AG04450 (cell line): Measurements from ENCODE around the gene TSPEAR. TPM values are rescaled to one million over a fixed set of nuclear protein-coding genes. Genes with fewer than 3 reads are reported as not detected.

Source experiments
- CTCF ChIA-PET: fragments of 300-600, 350-600 bp; formaldehyde crosslinking; extraction: SDS; loops from one replicate; lab custom pipeline; 2022; ENCODE audit warnings: antibody characterized with exemption, inconsistent platforms; lab: Charles Lee
- POLR2A ChIA-PET: fragments of 350-600 bp; formaldehyde crosslinking; extraction: SDS; loops from one replicate; lab custom pipeline; 2021; ENCODE audit warnings: antibody characterized with exemption, inconsistent platforms; lab: Yijun Ruan, JAX
- DNase-seq: peaks from one replicate; pipeline ENCODE4 v3.0.0-alpha.2; 2011; ENCODE audit warnings: low read depth, low spot score
- H3K27ac ChIP-seq: one replicate; pipeline ENCODE4 v1.5.1; 2012; ENCODE audit warnings: low read depth, low read length, control low read depth
- H3K27me3 ChIP-seq: one replicate; pipeline ENCODE4 v1.6.0; 2012; ENCODE audit warnings: low read length; ENCODE audit not compliant: control insufficient read depth, insufficient read depth
- H3K4me3 ChIP-seq: 2 replicates; pipeline ENCODE4 v1.5.1; 2011; ENCODE audit warnings: mild to moderate bottlenecking, low read depth, low read length, control low read depth
- H3K9me3 ChIP-seq: 2 replicates; pipeline ENCODE4 v1.5.1; 2012; ENCODE audit warnings: low read length; ENCODE audit not compliant: control insufficient read depth, insufficient read depth
- polyA plus RNA-seq: library from polyadenylated mRNA; depleted of rRNA; stranded (reverse); fragments of >200 nt; gene quantifications from 2 replicates; pipeline ENCODE4 v1.2.3, GENCODE V29; 2011
- TF ChIP-seq, protein P1 (sequence below): IDR thresholded peaks from 2 replicates; pipeline ENCODE4 v1.5.1; 2011; ENCODE audit warnings: low read depth, low read length, control low read depth, inconsistent platforms

TSPEAR gene
- polyA plus RNA-seq, 1 experiment = not detected

DNA sequence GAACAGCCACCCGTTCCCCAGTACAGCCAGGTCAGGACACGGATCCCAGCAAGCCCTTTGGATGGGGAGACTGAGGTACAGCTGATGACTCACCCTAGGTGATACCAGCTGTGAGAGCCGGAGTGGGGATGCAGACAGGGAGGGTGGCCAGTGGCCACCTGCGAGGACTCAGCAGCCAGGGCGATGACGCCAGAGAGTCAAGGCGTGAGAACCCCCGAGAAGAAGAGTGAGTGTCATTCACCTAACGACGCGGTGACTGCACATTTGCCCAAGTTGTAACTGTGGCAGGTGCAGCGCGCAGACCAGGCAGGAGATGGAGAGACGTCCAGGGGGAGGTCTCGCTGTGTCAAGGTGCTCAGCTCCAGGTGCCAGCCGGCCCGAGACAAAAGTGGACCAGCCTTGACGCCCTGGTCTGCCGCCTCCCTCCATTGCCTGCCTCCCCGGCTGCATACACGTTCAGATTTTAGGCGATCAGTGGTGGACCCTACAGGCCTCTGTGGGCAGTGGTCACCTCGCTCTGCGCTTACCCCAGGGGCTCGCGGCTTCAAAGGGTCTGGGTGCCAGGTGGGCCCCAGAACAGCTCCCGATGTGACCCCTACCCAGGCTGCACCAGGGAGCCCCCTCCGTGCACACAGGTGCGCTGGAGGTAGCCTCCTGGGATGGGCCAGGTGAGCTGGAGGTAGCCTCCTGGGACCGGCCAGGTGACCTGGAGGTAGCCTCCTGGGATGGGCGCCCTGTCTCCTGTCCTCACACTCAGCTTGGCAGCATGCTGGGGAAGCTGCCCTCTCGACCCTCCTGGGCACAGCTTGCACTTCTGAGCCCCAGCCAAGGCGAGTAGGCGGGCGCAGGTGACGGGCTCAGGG lies 244.1 kb downstream of the TSPEAR start:
- Histone ChIP-seq H3K27me3 (no peaks in the 10 kb centered on the region), H3K9me3 (peaks cover 45% of the 10 kb centered on the region), H3K27ac (no peak overlapping the region), H3K4me3 (no peak overlapping the region)
- POLR2A ChIA-PET = no interaction called here
- CTCF ChIA-PET = no interaction called here
- DNase-seq = no peak
- TF ChIP-seq, protein P1, sequence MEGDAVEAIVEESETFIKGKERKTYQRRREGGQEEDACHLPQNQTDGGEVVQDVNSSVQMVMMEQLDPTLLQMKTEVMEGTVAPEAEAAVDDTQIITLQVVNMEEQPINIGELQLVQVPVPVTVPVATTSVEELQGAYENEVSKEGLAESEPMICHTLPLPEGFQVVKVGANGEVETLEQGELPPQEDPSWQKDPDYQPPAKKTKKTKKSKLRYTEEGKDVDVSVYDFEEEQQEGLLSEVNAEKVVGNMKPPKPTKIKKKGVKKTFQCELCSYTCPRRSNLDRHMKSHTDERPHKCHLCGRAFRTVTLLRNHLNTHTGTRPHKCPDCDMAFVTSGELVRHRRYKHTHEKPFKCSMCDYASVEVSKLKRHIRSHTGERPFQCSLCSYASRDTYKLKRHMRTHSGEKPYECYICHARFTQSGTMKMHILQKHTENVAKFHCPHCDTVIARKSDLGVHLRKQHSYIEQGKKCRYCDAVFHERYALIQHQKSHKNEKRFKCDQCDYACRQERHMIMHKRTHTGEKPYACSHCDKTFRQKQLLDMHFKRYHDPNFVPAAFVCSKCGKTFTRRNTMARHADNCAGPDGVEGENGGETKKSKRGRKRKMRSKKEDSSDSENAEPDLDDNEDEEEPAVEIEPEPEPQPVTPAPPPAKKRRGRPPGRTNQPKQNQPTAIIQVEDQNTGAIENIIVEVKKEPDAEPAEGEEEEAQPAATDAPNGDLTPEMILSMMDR = no peak

DNA sequence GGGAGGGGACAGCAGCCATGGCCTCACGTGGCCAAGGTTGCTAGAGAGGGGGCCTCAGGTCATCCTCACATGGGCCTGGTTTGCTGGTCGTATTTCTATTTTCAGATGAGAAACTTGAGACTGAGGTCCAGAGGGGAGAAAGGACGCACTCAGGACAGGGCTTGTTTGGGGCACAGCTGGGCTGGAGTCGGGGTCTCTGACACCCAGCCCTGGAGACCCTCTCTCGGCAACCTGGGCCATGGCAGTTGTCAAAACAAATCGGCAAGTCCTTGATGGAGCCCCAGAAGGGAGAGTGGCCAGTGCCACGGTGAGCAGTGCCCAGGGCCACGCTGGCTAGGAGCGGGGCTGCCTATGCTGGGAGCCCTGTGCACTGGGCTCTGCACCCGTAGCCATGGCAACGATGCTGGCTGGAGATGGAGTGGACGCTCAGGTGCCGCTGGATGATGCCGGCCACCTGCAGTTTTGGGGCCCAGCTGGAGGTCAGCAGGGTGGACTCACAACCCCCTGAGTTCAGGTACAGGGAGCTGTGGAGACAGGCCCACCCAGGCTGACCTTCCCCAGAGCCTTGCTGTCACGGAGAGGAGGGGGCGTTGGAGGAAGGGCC lies 244.9 kb downstream of the TSPEAR start:
- POLR2A ChIA-PET = no interaction called here
- no peak overlapping the region for H3K27ac ChIP-seq
- no peaks in the 10 kb centered on the region for H3K27me3 ChIP-seq
- TF ChIP-seq, protein P1 = no peak
- no peak overlapping the region for H3K4me3 ChIP-seq
- peaks cover 47% of the 10 kb centered on the region for H3K9me3 ChIP-seq
- no peak for DNase-seq
- CTCF ChIA-PET = no interaction called here

DNA sequence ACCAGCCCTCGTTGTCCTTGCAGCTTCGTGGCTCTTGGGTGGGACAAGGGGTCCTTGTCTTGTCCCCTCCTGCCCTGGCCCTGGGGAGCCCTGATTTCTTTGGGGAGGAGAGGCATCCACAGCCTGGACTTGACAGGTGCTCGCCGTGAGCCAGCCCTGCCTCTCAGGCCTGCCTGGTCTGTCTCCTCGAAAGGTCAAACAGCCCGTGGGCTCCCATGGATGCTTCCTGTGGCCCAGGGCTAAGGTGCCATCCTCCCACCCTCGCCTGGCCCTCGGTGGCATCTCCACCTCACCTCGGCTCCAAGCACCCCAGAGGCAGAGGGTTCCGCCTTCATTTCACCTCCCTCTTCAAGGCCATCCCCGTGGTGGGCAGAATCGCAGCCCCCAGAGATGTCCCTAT lies 247.0 kb downstream of the TSPEAR start:
- Histone ChIP-seq H3K9me3 (peaks cover 54% of the 10 kb centered on the region), H3K27ac (no peak overlapping the region), H3K4me3 (no peak overlapping the region), H3K27me3 (no peaks in the 10 kb centered on the region)
- ChIA-PET POLR2A (no interaction called here), CTCF (no interaction called here)
- no peak for DNase-seq
- TF ChIP-seq, protein P1 = no peak

DNA sequence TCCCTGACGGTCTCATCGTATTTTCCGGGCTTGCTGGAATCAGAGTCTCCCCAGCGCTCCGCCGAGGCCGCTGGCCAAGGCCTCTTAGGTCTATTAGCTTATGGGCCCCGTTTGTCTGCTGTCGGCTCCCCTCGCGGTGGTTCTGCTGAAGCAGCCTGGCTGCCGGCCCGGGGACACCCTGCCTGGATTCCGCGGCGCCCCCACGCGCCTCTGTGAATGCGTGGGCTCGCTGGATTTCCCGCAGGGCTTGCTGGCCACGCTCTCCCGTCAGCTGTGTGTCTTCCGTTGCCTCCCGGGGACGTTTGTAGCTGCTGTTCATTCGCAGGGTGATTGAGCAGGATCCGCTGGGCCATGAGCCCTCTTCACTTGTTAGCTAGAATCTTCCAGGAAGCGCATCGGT lies 247.6 kb downstream of the TSPEAR start:
- TF ChIP-seq, protein P1 = no peak
- DNase-seq = no peak
- H3K4me3 ChIP-seq = no peak overlapping the region
- H3K9me3 ChIP-seq = peaks cover 54% of the 10 kb centered on the region
- no peaks in the 10 kb centered on the region for H3K27me3 ChIP-seq
- ChIA-PET CTCF (no interaction called here), POLR2A (no interaction called here)
- no peak overlapping the region for H3K27ac ChIP-seq

DNA sequence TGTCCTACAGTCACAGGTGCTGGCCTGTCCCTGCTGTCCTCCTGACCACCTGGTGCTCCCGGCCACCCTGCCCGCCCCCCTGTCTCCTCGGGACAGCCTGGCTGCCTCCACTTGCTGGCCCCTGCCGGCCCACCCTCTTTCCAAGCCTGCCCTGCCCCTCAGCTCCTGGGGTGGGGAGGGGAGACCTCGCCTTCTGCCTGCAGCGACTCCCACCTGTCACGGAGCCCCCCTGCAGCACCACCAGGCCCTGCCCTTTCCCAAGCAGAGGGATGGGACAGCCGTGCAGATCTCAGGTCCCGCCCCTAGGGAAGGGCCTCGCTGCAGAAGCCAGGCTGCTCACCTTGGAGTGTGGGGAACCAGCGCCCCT lies 248.6 kb downstream of the TSPEAR start:
- no peak overlapping the region for H3K4me3 ChIP-seq
- peaks cover 51% of the 10 kb centered on the region for H3K9me3 ChIP-seq
- TF ChIP-seq, protein P1 = no peak
- H3K27ac ChIP-seq = no peak overlapping the region
- POLR2A ChIA-PET = no interaction called here
- CTCF ChIA-PET = no interaction called here
- DNase-seq = no peak
- H3K27me3 ChIP-seq = no peaks in the 10 kb centered on the region
